SU-DHL-6 (cell line): ENCODE data around the gene OS9.

ENCODE experiments used
- CTCF ChIP-seq: fragments of 200-600 bp; sonication (generic); IDR thresholded peaks from one replicate; pipeline ENCODE4 v1.5.1; 2017; ENCODE audit warnings: antibody characterized with exemption, mild to moderate bottlenecking, low read length, moderate library complexity; ENCODE audit not compliant: insufficient read depth, poor library complexity, severe bottlenecking
- EZH2phosphoT487 ChIP-seq: fragments of 200-600 bp; sonication (generic), shearing (Covaris generic); conservative IDR thresholded peaks from 2 replicates; pipeline ENCODE4 v1.6.1; 2018; ENCODE audit warnings: mild to moderate bottlenecking, antibody characterized with exemption, low read length, moderate library complexity, mixed read lengths

- TF ChIP-seq CTCF (no peak), EZH2phosphoT487 (no peak)
These were observed 58.1 kb downstream of the OS9 start, which contains the start of gene CDK4 for GRCh38 chr12:57751788-57752667.
